Dendritic cell treated with granulocyte-macrophage colony-stimulating factor and Interleukin-4, amounts not matched to agents 40 ng/mL and 50 ng/mL, for 4 days (primary cell): Measurements from ENCODE around the gene PARD3.

Experiments used
- H3K27ac Mint-ChIP-seq: one replicate; pipeline ENCODE4 v1.8.0; 2022; ENCODE audit warnings: mild to moderate bottlenecking, mixed read lengths
- H3K27me3 Mint-ChIP-seq: one replicate; pipeline ENCODE4 v1.8.0; 2022; ENCODE audit warnings: mild to moderate bottlenecking, mixed read lengths
- H3K36me3 Mint-ChIP-seq: one replicate; pipeline ENCODE4 v1.8.0; 2022; ENCODE audit warnings: low read depth, mixed read lengths
- H3K4me1 Mint-ChIP-seq: one replicate; pipeline ENCODE4 v1.8.0; 2022; ENCODE audit warnings: low read depth, mixed read lengths
- H3K4me3 Mint-ChIP-seq: one replicate; pipeline ENCODE4 v1.8.0; 2022; ENCODE audit warnings: mild to moderate bottlenecking, moderate library complexity, mixed read lengths
- H3K9me3 Mint-ChIP-seq: one replicate; pipeline ENCODE4 v1.8.0; 2022; ENCODE audit warnings: mixed read lengths
- intact Hi-C: fragments of 100-400 bp; cut with micrococcal nuclease; formaldehyde crosslinking; loops from one replicate; pipeline ENCODE4 v1.15.0; 2022

Gene PARD3

GRCh38 chr10:34237898-34238455 lies 577.1 kb downstream of the PARD3 start:
- intact Hi-C loops: no loop called here
- H3K9me3 Mint-ChIP-seq: no peaks in the 10 kb centered on the region
- H3K27me3 Mint-ChIP-seq: no peaks in the 10 kb centered on the region
- H3K27ac Mint-ChIP-seq: no peak overlapping the region
- H3K36me3 Mint-ChIP-seq: no peaks in the 10 kb centered on the region
- no peak overlapping the region for H3K4me3 Mint-ChIP-seq
- peaks cover 12% of the 10 kb centered on the region for H3K4me1 Mint-ChIP-seq

- H3K9me3 Mint-ChIP-seq: no peaks in the 10 kb centered on the region
- H3K36me3 Mint-ChIP-seq: no peaks in the 10 kb centered on the region
- no peaks in the 10 kb centered on the region for H3K27me3 Mint-ChIP-seq
- no peak overlapping the region for H3K4me3 Mint-ChIP-seq
- intact Hi-C loops: no loop called here
- no peak overlapping the region for H3K27ac Mint-ChIP-seq
- H3K4me1 Mint-ChIP-seq: peaks cover 12% of the 10 kb centered on the region
These were observed 578.2 kb downstream of the PARD3 start for GRCh38 chr10:34236931-34237330.

- intact Hi-C loops: no loop called here
These were observed 579.8 kb downstream of the PARD3 start for GRCh38 chr10:34235164-34235832.

GRCh38 chr10:34232481-34232880 lies 582.6 kb downstream of the PARD3 start:
- H3K36me3 Mint-ChIP-seq: no peaks in the 10 kb centered on the region
- no peaks in the 10 kb centered on the region for H3K9me3 Mint-ChIP-seq
- H3K4me1 Mint-ChIP-seq: no peaks in the 10 kb centered on the region
- no peak overlapping the region for H3K4me3 Mint-ChIP-seq
- intact Hi-C loops: no loop called here
- H3K27me3 Mint-ChIP-seq: no peaks in the 10 kb centered on the region
- H3K27ac Mint-ChIP-seq: no peak overlapping the region

More at GRCh38 chr10:34235164-34235832, 579.8 kb downstream of the PARD3 start:
- H3K27me3 Mint-ChIP-seq: no peaks in the 10 kb centered on the region
- no peak overlapping the region for H3K4me3 Mint-ChIP-seq
- H3K27ac Mint-ChIP-seq: no peak overlapping the region
- peaks cover 1% of the 10 kb centered on the region for H3K4me1 Mint-ChIP-seq
- no peaks in the 10 kb centered on the region for H3K36me3 Mint-ChIP-seq
- no peaks in the 10 kb centered on the region for H3K9me3 Mint-ChIP-seq

GRCh38 chr10:34231441-34232180 lies 583.5 kb downstream of the PARD3 start:
- Mint-ChIP-seq H3K4me3 (no peak overlapping the region), H3K36me3 (no peaks in the 10 kb centered on the region), H3K27ac (no peak overlapping the region), H3K4me1 (no peaks in the 10 kb centered on the region), H3K9me3 (peaks cover 6% of the 10 kb centered on the region), H3K27me3 (no peaks in the 10 kb centered on the region)
- intact Hi-C loops: no loop called here

GRCh38 chr10:34229917-34230316 lies 585.2 kb downstream of the PARD3 start:
- Mint-ChIP-seq H3K36me3 (no peaks in the 10 kb centered on the region), H3K4me3 (no peak overlapping the region), H3K4me1 (no peaks in the 10 kb centered on the region), H3K9me3 (peaks cover 8% of the 10 kb centered on the region), H3K27me3 (no peaks in the 10 kb centered on the region), H3K27ac (no peak overlapping the region)
- intact Hi-C loops: no loop called here

- peaks cover 8% of the 10 kb centered on the region for H3K9me3 Mint-ChIP-seq
- H3K4me1 Mint-ChIP-seq: peaks cover 2% of the 10 kb centered on the region
- no peaks in the 10 kb centered on the region for H3K36me3 Mint-ChIP-seq
- H3K27me3 Mint-ChIP-seq: no peaks in the 10 kb centered on the region
- H3K27ac Mint-ChIP-seq: no peak overlapping the region
- intact Hi-C loops: no loop called here
- H3K4me3 Mint-ChIP-seq: no peak overlapping the region
These were observed 587.0 kb downstream of the PARD3 start for GRCh38 chr10:34228066-34228465.

GRCh38 chr10:34224639-34225038 lies 590.5 kb downstream of the PARD3 start:
- Mint-ChIP-seq H3K9me3 (peaks cover 8% of the 10 kb centered on the region), H3K4me1 (peaks cover 8% of the 10 kb centered on the region), H3K36me3 (no peaks in the 10 kb centered on the region), H3K27ac (no peak overlapping the region), H3K4me3 (no peak overlapping the region), H3K27me3 (no peaks in the 10 kb centered on the region)
- intact Hi-C loops: no loop called here

- Mint-ChIP-seq H3K9me3 (peaks cover 8% of the 10 kb centered on the region), H3K27ac (no peak overlapping the region), H3K27me3 (no peaks in the 10 kb centered on the region), H3K36me3 (no peaks in the 10 kb centered on the region), H3K4me3 (no peak overlapping the region), H3K4me1 (peaks cover 8% of the 10 kb centered on the region)
- intact Hi-C loops: no loop called here
These were observed 591.4 kb downstream of the PARD3 start for GRCh38 chr10:34223658-34224057.

GRCh38 chr10:34222359-34222758 lies 592.7 kb downstream of the PARD3 start:
- no peak overlapping the region for H3K27ac Mint-ChIP-seq
- H3K4me1 Mint-ChIP-seq: peaks cover 8% of the 10 kb centered on the region
- H3K9me3 Mint-ChIP-seq: peaks cover 8% of the 10 kb centered on the region
- intact Hi-C loops: no loop called here
- no peak overlapping the region for H3K4me3 Mint-ChIP-seq
- no peaks in the 10 kb centered on the region for H3K27me3 Mint-ChIP-seq
- no peaks in the 10 kb centered on the region for H3K36me3 Mint-ChIP-seq

GRCh38 chr10:34219753-34220548 lies 595.1 kb downstream of the PARD3 start:
- Mint-ChIP-seq H3K9me3 (no peaks in the 10 kb centered on the region), H3K36me3 (no peaks in the 10 kb centered on the region), H3K4me1 (peaks cover 8% of the 10 kb centered on the region), H3K27ac (no peak overlapping the region), H3K4me3 (no peak overlapping the region), H3K27me3 (no peaks in the 10 kb centered on the region)
- intact Hi-C loops: no loop called here

GRCh38 chr10:34217524-34217923 lies 597.6 kb downstream of the PARD3 start:
- H3K27ac Mint-ChIP-seq: no peak overlapping the region
- H3K36me3 Mint-ChIP-seq: no peaks in the 10 kb centered on the region
- intact Hi-C loops: no loop called here
- no peaks in the 10 kb centered on the region for H3K27me3 Mint-ChIP-seq
- H3K9me3 Mint-ChIP-seq: no peaks in the 10 kb centered on the region
- peaks cover under 1% of the 10 kb centered on the region for H3K4me1 Mint-ChIP-seq
- H3K4me3 Mint-ChIP-seq: no peak overlapping the region

- Mint-ChIP-seq H3K9me3 (no peaks in the 10 kb centered on the region), H3K27me3 (no peaks in the 10 kb centered on the region), H3K36me3 (no peaks in the 10 kb centered on the region), H3K4me1 (no peaks in the 10 kb centered on the region), H3K4me3 (no peak overlapping the region), H3K27ac (no peak overlapping the region)
- intact Hi-C loops: no loop called here
These were observed 598.6 kb downstream of the PARD3 start for GRCh38 chr10:34216348-34216945.
